PC-9 (cell line): ENCODE data around the gene BRSK1. TPM values are rescaled to one million over a fixed set of nuclear protein-coding genes. Genes with fewer than 3 reads are reported as not detected.

Experiments used
- Bru-seq: library from RNA; stranded (reverse); fragments of 400-500 nt; gene quantifications from one replicate; lab custom pipeline; 2021; lab: Mats Ljungman, UMichigan
- BruChase-seq, 2 experiments: library from RNA; stranded (reverse); fragments of 400-500 nt; gene quantifications; one replicate each; lab custom pipeline; 2021; lab: Mats Ljungman, UMichigan
- BruUV-seq: library from RNA; stranded (reverse); fragments of 400-500 nt; replicated peaks from 2 replicates; lab custom pipeline; 2021; lab: Mats Ljungman, UMichigan
- CTCF ChIA-PET: fragments of 300-600 bp; sonication (Branson Sonifier 250); formaldehyde crosslinking; loops from one replicate; lab custom pipeline; 2022; ENCODE audit warnings: antibody characterized with exemption; lab: Charles Lee
- POLR2A ChIA-PET: fragments of 300-600 bp; sonication (Branson Sonifier 250); formaldehyde crosslinking; loops from one replicate; lab custom pipeline; 2022; ENCODE audit warnings: antibody characterized with exemption; ENCODE audit not compliant: unreplicated experiment; lab: Charles Lee
- DNase-seq, 2 experiments: peaks; one replicate each; pipeline versions ENCODE4 v3.0.0 to v3.0.0-alpha.2; 2015 to 2022; ENCODE audit warnings: mixed read lengths in 1 of 2
- H2AFZ ChIP-seq: fragments of 200-600 bp; sonication (generic); 2 replicates; pipeline ENCODE4 v1.8.1; 2017; ENCODE audit warnings: antibody characterized with exemption
- H3F3A ChIP-seq: fragments of 200-600 bp; sonication (generic); 2 replicates; pipeline ENCODE4 v1.8.1; 2017; ENCODE audit warnings: antibody characterized with exemption, mild to moderate bottlenecking, low read depth; ENCODE audit not compliant: insufficient read depth
- H3K27ac ChIP-seq: fragments of 200-600 bp; sonication (generic); 2 replicates; pipeline ENCODE4 v1.6.1; 2016; ENCODE audit warnings: mixed run types
- H3K27me3 ChIP-seq: fragments of 200-600 bp; sonication (generic); 2 replicates; pipeline ENCODE4 v1.6.1; 2016; ENCODE audit warnings: low read depth, mixed run types; ENCODE audit not compliant: insufficient read depth
- H3K36me3 ChIP-seq: fragments of 200-600 bp; sonication (generic); 2 replicates; pipeline ENCODE4 v1.6.1; 2016; ENCODE audit warnings: low read depth, mixed run types
- H3K4me1 ChIP-seq: fragments of 200-600 bp; sonication (generic); replicated peaks from 2 replicates; pipeline ENCODE4 v1.6.1; 2016; ENCODE audit warnings: mixed run types; ENCODE audit not compliant: insufficient read depth
- H3K4me2 ChIP-seq: fragments of 200-600 bp; sonication (generic); 2 replicates; pipeline ENCODE4 v1.6.1; 2017; ENCODE audit warnings: mixed run types
- H3K4me3 ChIP-seq: fragments of 200-600 bp; sonication (generic); 2 replicates; pipeline ENCODE4 v1.6.1; 2016; ENCODE audit warnings: mixed run types
- H3K79me2 ChIP-seq: fragments of 200-600 bp; sonication (generic); 2 replicates; pipeline ENCODE4 v1.6.1; 2017; ENCODE audit warnings: low read depth, mixed run types
- H3K9me2 ChIP-seq: fragments of 200-600 bp; sonication (generic); 2 replicates; pipeline ENCODE4 v1.8.1; 2017; ENCODE audit warnings: mild to moderate bottlenecking; ENCODE audit not compliant: insufficient read depth
- H3K9me3 ChIP-seq: fragments of 200-600 bp; sonication (generic); 2 replicates; pipeline ENCODE4 v1.8.1; 2016; ENCODE audit warnings: low read depth; ENCODE audit not compliant: insufficient read depth
- H4K20me1 ChIP-seq: fragments of 200-600 bp; sonication (generic); 2 replicates; pipeline ENCODE4 v1.8.1; 2017; ENCODE audit not compliant: insufficient read depth
- CTCF ChIP-seq: fragments of 200-600 bp; sonication (generic); conservative IDR thresholded peaks from 2 replicates; pipeline ENCODE4 v1.6.1; 2017; ENCODE audit warnings: mixed run types, antibody characterized with exemption, mild to moderate bottlenecking, moderate library complexity
- EZH2 ChIP-seq: fragments of 200-600 bp; sonication (generic); IDR thresholded peaks from 2 replicates; pipeline ENCODE4 v1.8.0; 2017; ENCODE audit warnings: antibody characterized with exemption, low read depth
- intact Hi-C: fragments of 100-400 bp; cut with micrococcal nuclease; formaldehyde crosslinking; loops from one replicate; pipeline ENCODE4 v1.10.0; 2022; ENCODE audit not compliant: unreplicated experiment
- long read RNA-seq: library from polyadenylated mRNA; stranded (forward); transcript quantifications from one replicate; pipeline ENCODE4 v2.0.0, GENCODE V29; 2022
- total RNA-seq: library from RNA; stranded (reverse); gene quantifications from 2 replicates; pipeline ENCODE4 v1.2.3, GENCODE V29; 2021

BRSK1 gene
- 6.5 and 14.4 TPM in 2 replicates for total RNA-seq
- Bru-seq, nascent RNA = percentile 37 among the genes with signal in this experiment
- percentile 46 among the genes with signal in this experiment for BruChase-seq, experiment 1, labeled RNA remaining after a 2-hour chase
- percentile 46 among the genes with signal in this experiment for BruChase-seq, experiment 2, labeled RNA remaining after a 6-hour chase
- long read RNA-seq, partial matches to known transcripts = 1 of 1 reads
- long read RNA-seq, other reads (novel, unspliced or antisense) = 0 of 1 reads

- Histone ChIP-seq H3K9me3 (no peaks in the 10 kb centered on the region), H3K79me2 (peaks cover 10% of the 10 kb centered on the region), H3K4me2 (no peak within 1 kb of the TSS), H3K27ac (no peak within 1 kb of the TSS), H2AFZ (no peak within 1 kb of the TSS), H3F3A (peaks cover 25% of the 10 kb centered on the region), H3K4me1 (peaks cover 5% of the 10 kb centered on the region; the same call in 1 of the 2 replicates), H3K36me3 (no peaks in the 10 kb centered on the region), H3K27me3 (peaks cover 4% of the 10 kb centered on the region; the same call in 1 of the 2 replicates), H3K9me2 (no peaks in the 10 kb centered on the region), H4K20me1 (no peaks in the 10 kb centered on the region), H3K4me3 (no peak within 1 kb of the TSS)
- ChIA-PET POLR2A (interaction anchor here (0.6 kb wide), 1 partner anchor 32 kb away, joined by 8 read pairs; no protein-coding TSS in a partner anchor), CTCF (no interaction called here)
- DNase-seq = peak in 1 of 2 experiments; percentile 34
- intact Hi-C loops = no loop called here
- no TSS peak for BruUV-seq
- TF ChIP-seq CTCF (no peak), EZH2 (no peak)
These were observed at the start of gene BRSK1 for GRCh38 chr19:55283548-55284377. Gene BRSK1, plus strand, starts transcription at chr19:55283997. Its CDS starts 446 bp downstream, at chr19:55284443.

- intact Hi-C loops = no loop called here
- Histone ChIP-seq H3K36me3 (peaks cover 23% of the 10 kb centered on the region), H3K27ac (no peak overlapping the region), H4K20me1 (peaks cover 19% of the 10 kb centered on the region), H3K79me2 (no peaks in the 10 kb centered on the region), H2AFZ (no peak overlapping the region), H3K9me2 (no peaks in the 10 kb centered on the region), H3K4me1 (no peaks in the 10 kb centered on the region), H3K9me3 (no peaks in the 10 kb centered on the region), H3F3A (peaks cover 24% of the 10 kb centered on the region; the same call in 1 of the 2 replicates), H3K4me3 (no peak overlapping the region), H3K4me2 (no peak overlapping the region), H3K27me3 (no peaks in the 10 kb centered on the region)
- POLR2A ChIA-PET = no interaction called here
- TF ChIP-seq CTCF = no peak
- no TSS peak for BruUV-seq
- DNase-seq = no peak
- CTCF ChIA-PET = interaction anchor here (1.0 kb wide), 1 partner anchor 277 kb away, joined by 3 read pairs; no protein-coding TSS in a partner anchor
These were observed 45.8 kb upstream of the BRSK1 start for GRCh38 chr19:55238030-55238429.

GRCh38 chr19:55239004-55239403 lies 44.8 kb upstream of the BRSK1 start:
- Histone ChIP-seq H3K27ac (no peak overlapping the region), H3K4me2 (no peak overlapping the region), H2AFZ (no peak overlapping the region), H3K4me1 (no peaks in the 10 kb centered on the region), H3K4me3 (no peak overlapping the region), H3K36me3 (peaks cover 28% of the 10 kb centered on the region), H3K79me2 (no peaks in the 10 kb centered on the region), H3K27me3 (no peaks in the 10 kb centered on the region), H3K9me3 (no peaks in the 10 kb centered on the region), H3F3A (peaks cover 23% of the 10 kb centered on the region; the same call in 1 of the 2 replicates), H3K9me2 (no peaks in the 10 kb centered on the region), H4K20me1 (peaks cover 13% of the 10 kb centered on the region)
- DNase-seq = no peak
- POLR2A ChIA-PET = no interaction called here
- no TSS peak for BruUV-seq
- intact Hi-C loops = no loop called here
- CTCF ChIA-PET = no interaction called here
- TF ChIP-seq EZH2 (no peak), CTCF (no peak)
